K562 (cell line): ENCODE measurements around the gene SNX20. TPM values are rescaled to one million over a fixed set of nuclear protein-coding genes. Genes with fewer than 3 reads are reported as not detected.
A peak's percentile ranks its signal among the peaks of the same experiment; 100 is the strongest.

Source experiments
- CHD4 ChIP-seq: fragments of 200-600 bp; sonication (generic); IDR thresholded peaks from 3 replicates; pipeline ENCODE4 v1.6.1; 2012; ENCODE audit warnings: low read depth, mild to moderate bottlenecking, mixed read lengths, low read length, inconsistent platforms; ENCODE audit not compliant: insufficient read depth, insufficient replicate concordance, poor library complexity, severe bottlenecking
- MYBL2 ChIP-seq, 2 experiments: fragments of 450-650 bp in 1 of 2; sonication (generic) in 1 of 2; formaldehyde crosslinking in 1 of 2; IDR thresholded peaks; 2 replicates each; pipeline versions ENCODE4 v1.6.1 to v1.8.1; 2017 to 2022; ENCODE audit warnings: borderline replicate concordance in 1 of 2, inconsistent platforms in 1 of 2, low read depth in 1 of 2, mild to moderate bottlenecking in 1 of 2, missing genetic modification reagents in 1 of 2, moderate library complexity in 1 of 2
- NRF1 ChIP-seq, 2 experiments: fragments of 450-650 bp; IDR thresholded peaks in 1 of 2; conservative IDR thresholded peaks in 1 of 2; 2 replicates each; pipeline ENCODE4 v1.6.1; 2014; ENCODE audit warnings: mild to moderate bottlenecking in 2 of 2
- PATZ1 ChIP-seq: fragments of 250-450 bp; sonication (Bioruptor Pico); IDR thresholded peaks from 2 replicates; pipeline ENCODE4 v1.5.0; 2020; ENCODE audit warnings: mild to moderate bottlenecking, borderline replicate concordance
- WHSC1 ChIP-seq: IDR thresholded peaks from one replicate; pipeline ENCODE4 v1.6.1; 2012; ENCODE audit warnings: low read length, control low read depth, inconsistent platforms
- ZBTB40 ChIP-seq, 2 experiments: fragments of 450-650 bp in 1 of 2; sonication (generic) in 1 of 2; formaldehyde crosslinking in 1 of 2; IDR thresholded peaks; 2 replicates each; pipeline versions ENCODE4 v1.7.1 to v1.9.0; 2016 to 2022; ENCODE audit warnings: inconsistent platforms in 1 of 2, mild to moderate bottlenecking in 1 of 2, missing genetic modification reagents in 1 of 2
- ZNF274 ChIP-seq: IDR thresholded peaks from 2 replicates; pipeline ENCODE4 v1.6.1; 2011; ENCODE audit warnings: low read depth, mild to moderate bottlenecking, low read length, moderate library complexity, borderline replicate concordance
- ZNF586 ChIP-seq: fragments of 450-650 bp; formaldehyde crosslinking; conservative IDR thresholded peaks from 2 replicates; pipeline ENCODE4 v1.4.0; 2020; ENCODE audit warnings: mild to moderate bottlenecking, moderate library complexity
- ZNF644 ChIP-seq: fragments of 200-800 bp; sonication (Bioruptor generic); IDR thresholded peaks from 2 replicates; pipeline ENCODE4 v1.6.1; 2016; ENCODE audit warnings: low read depth, missing genetic modification characterization, missing compliant biosample characterization
- ZNF695 ChIP-seq: fragments of 450-650 bp; formaldehyde crosslinking; IDR thresholded peaks from 2 replicates; pipeline ENCODE4 v1.4.0; 2020; ENCODE audit warnings: mild to moderate bottlenecking, moderate library complexity
- polyA plus RNA-seq, 8 experiments: library from polyadenylated mRNA; depleted of rRNA in 4 of 8; stranded (reverse) in 5 of 8; unstranded in 3 of 8; fragments of >200 nt; fragmentation: Nextera tagmentation in 2 of 8; fragmentation: Illumina TruSeq in 1 of 8; extraction: Ambion mirVana in 2 of 8; extraction: Trizol in 1 of 8; gene quantifications; 2 replicates each; pipeline versions ENCODE4 v1.2.1 to v1.2.3, GENCODE V29; 2011 to 2014; ENCODE audit warnings: inconsistent platforms in 1 of 8, missing spikeins in 1 of 8
- total RNA-seq, 7 experiments: library from RNA; depleted of rRNA in 6 of 7; stranded (reverse); fragments of >200 nt in 6 of 7; fragmentation: Illumina TruSeq in 2 of 7; extraction: Trizol in 2 of 7; gene quantifications; 2 replicates each; pipeline versions ENCODE4 v1.2.1 to v1.2.3, GENCODE V29; 2011 to 2021; ENCODE audit warnings: low replicate concordance in 1 of 7
- TF ChIP-seq, protein P1 (sequence below): sonication (generic); formaldehyde crosslinking; IDR thresholded peaks from 2 replicates; pipeline ENCODE4 v1.4.0; 2020; ENCODE audit warnings: mild to moderate bottlenecking, missing genetic modification reagents

The SNX20 gene
- total and polyA plus RNA-seq, 9 of the 15 experiments (the other 6 are each of a cell fraction or from before 2014, with no cell fraction given), result 0.04 to 0.07 TPM; not detected in 7

GRCh38 chr16:50697881-50698767 lies 17.0 kb upstream of the SNX20 start (continued):
- TF ChIP-seq, protein P1, sequence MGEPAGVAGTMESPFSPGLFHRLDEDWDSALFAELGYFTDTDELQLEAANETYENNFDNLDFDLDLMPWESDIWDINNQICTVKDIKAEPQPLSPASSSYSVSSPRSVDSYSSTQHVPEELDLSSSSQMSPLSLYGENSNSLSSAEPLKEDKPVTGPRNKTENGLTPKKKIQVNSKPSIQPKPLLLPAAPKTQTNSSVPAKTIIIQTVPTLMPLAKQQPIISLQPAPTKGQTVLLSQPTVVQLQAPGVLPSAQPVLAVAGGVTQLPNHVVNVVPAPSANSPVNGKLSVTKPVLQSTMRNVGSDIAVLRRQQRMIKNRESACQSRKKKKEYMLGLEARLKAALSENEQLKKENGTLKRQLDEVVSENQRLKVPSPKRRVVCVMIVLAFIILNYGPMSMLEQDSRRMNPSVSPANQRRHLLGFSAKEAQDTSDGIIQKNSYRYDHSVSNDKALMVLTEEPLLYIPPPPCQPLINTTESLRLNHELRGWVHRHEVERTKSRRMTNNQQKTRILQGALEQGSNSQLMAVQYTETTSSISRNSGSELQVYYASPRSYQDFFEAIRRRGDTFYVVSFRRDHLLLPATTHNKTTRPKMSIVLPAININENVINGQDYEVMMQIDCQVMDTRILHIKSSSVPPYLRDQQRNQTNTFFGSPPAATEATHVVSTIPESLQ (CRISPR knock-in tag), result no peak
- TF ChIP-seq ZNF274 (no peak), WHSC1 (no peak), ZNF644 (tag) (no peak), ZNF586 (CRISPR knock-in tag) (no peak), ZNF695 (CRISPR knock-in tag) (no peak), PATZ1 (CRISPR knock-in tag) (no peak), CHD4 (peak; percentile 95), NRF1 (conservative IDR thresholded peaks at IDR 0.05 in 1 of 2, IDR thresholded peaks at IDR 0.05 in 1 of 2) (no peak), ZBTB40 (IDR thresholded peaks at IDR 0.05) (no peak), ZBTB40 (CRISPR knock-in tag; IDR thresholded peaks at IDR 0.05) (no peak), MYBL2 (IDR thresholded peaks at IDR 0.05; ENCODE audit: low read depth) (no peak), MYBL2 (CRISPR knock-in tag; IDR thresholded peaks at IDR 0.05; ENCODE audit: borderline replicate concordance) (no peak)
